Measurements from ENCODE around the gene SH3GL2. TPM values are rescaled to one million over a fixed set of nuclear protein-coding genes. Genes with fewer than 3 reads are reported as not detected.

The SH3GL2 gene
- total RNA-seq, 1 donor = not detected

GRCh38 chr9:17609312-17610005, 30.6 kb downstream of the SH3GL2 start:
- no peak for DNase-seq (ENCODE audit: low read depth in 2 of 3, low spot score in 2 of 3)

GRCh38 chr9:17611342-17611741, 32.5 kb downstream of the SH3GL2 start:
- no peak for DNase-seq (ENCODE audit: low read depth in 2 of 3, low spot score in 2 of 3)

DNA sequence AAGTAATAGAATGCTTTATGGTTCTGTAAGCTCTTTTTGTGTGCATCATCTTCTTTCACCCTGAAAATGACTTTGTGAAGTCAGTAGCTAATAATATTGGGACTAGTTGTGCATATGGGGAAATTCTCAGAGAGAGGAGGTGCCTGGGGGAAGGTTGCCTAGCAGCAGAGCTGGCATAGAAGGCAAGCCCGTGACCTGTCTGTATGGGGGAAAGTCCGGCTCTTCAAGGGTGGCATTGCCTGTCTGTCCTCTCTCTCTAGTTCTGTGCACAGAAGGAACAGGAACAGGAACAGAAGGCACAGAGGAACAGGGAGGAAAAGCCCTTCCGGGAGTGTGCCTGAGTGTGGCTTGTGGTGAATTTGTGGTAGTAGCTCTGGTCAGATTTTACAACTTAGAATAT, 33.1 kb downstream of the SH3GL2 start:
- DNase-seq (ENCODE audit: low read depth in 2 of 3, low spot score in 2 of 3) = no peak

- DNase-seq (ENCODE audit: low read depth in 2 of 3, low spot score in 2 of 3) = no peak
Measured at GRCh38 chr9:17613758-17614157, 34.9 kb downstream of the SH3GL2 start.

- DNase-seq (ENCODE audit: low read depth in 2 of 3, low spot score in 2 of 3) = no peak
Measured at GRCh38 chr9:17614250-17614649, 35.4 kb downstream of the SH3GL2 start.

GRCh38 chr9:17614903-17615302, 36.0 kb downstream of the SH3GL2 start:
- DNase-seq (ENCODE audit: low read depth in 2 of 3, low spot score in 2 of 3) = no peak

DNA sequence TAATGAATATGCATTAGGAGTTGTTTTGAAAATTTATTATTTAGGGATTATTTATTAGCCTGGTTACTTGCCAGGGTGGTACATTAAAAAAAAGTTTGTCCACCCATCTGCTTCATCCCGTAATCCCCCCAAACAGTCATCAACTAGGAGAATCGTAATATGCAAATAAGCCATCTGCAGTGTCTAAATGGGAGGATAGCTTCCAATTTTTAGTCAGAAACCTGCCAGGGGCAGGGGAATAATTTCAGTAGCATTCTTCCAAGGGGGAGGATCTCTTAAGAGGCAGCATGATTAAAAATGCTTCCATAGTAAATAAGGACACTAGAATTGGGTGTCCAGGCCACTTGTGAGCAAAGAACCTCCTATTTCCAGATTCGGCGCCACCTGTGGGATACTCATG, 43.3 kb downstream of the SH3GL2 start:
- no peak for DNase-seq (ENCODE audit: low read depth in 2 of 3, low spot score in 2 of 3)

- no peak for DNase-seq (ENCODE audit: low read depth in 2 of 3, low spot score in 2 of 3)
Measured at GRCh38 chr9:17622749-17623148, 43.9 kb downstream of the SH3GL2 start.

GRCh38 chr9:17623965-17624364, 45.1 kb downstream of the SH3GL2 start:
- no peak for DNase-seq (ENCODE audit: low read depth in 2 of 3, low spot score in 2 of 3)

GRCh38 chr9:17624571-17624970, 45.7 kb downstream of the SH3GL2 start:
- no peak for DNase-seq (ENCODE audit: low read depth in 2 of 3, low spot score in 2 of 3)

- no peak for DNase-seq (ENCODE audit: low read depth in 2 of 3, low spot score in 2 of 3)
Measured at GRCh38 chr9:17625644-17626388, 47.0 kb downstream of the SH3GL2 start.

- no peak for DNase-seq (ENCODE audit: low read depth in 2 of 3, low spot score in 2 of 3)
Measured at GRCh38 chr9:17627641-17628040, 48.8 kb downstream of the SH3GL2 start.

DNA sequence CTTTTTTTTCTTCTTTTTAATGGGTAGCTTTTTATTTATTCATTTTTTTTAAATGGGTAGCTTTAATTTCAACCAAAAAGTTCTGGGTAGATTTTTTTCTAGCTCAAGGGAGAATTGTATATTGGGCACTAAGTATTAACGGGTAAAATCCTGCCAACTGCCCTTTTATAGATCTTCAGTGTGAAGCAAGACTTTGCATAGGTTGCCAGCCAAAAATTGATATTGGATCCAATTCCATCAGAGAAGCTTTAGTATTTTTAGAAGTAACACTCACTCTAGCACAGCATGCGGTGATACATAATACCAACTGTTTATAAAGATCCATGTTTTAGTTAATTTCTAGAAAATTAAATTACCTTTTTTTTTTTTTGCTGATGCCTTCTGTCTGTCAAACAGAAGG, 49.8 kb downstream of the SH3GL2 start:
- no peak for DNase-seq (ENCODE audit: low read depth in 2 of 3, low spot score in 2 of 3)

GRCh38 chr9:17630531-17630949, 51.7 kb downstream of the SH3GL2 start:
- no peak for DNase-seq (ENCODE audit: low read depth in 2 of 3, low spot score in 2 of 3)

DNA sequence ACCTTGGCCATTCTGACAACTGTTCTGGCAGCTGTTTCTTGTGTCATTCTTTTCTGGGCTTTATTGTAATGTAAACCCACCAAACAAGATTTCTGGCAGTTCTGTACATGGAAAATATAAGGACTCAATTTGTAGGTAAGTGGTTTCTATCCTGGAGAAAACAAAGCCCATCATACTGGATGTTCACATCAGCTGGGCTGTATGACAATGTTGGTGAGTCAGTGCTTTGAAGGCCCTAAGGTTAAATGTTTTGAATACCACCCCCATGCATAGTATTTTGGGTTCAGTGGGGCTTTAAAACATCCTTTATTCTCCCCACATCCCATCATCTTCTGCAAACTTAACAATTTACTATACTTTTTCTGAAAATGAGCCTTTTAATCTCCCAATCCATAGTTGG, 52.5 kb downstream of the SH3GL2 start:
- DNase-seq (ENCODE audit: low read depth in 2 of 3, low spot score in 2 of 3) = no peak

- DNase-seq (ENCODE audit: low read depth in 2 of 3, low spot score in 2 of 3) = no peak
Measured at GRCh38 chr9:17632994-17633393, 54.1 kb downstream of the SH3GL2 start.

DNA sequence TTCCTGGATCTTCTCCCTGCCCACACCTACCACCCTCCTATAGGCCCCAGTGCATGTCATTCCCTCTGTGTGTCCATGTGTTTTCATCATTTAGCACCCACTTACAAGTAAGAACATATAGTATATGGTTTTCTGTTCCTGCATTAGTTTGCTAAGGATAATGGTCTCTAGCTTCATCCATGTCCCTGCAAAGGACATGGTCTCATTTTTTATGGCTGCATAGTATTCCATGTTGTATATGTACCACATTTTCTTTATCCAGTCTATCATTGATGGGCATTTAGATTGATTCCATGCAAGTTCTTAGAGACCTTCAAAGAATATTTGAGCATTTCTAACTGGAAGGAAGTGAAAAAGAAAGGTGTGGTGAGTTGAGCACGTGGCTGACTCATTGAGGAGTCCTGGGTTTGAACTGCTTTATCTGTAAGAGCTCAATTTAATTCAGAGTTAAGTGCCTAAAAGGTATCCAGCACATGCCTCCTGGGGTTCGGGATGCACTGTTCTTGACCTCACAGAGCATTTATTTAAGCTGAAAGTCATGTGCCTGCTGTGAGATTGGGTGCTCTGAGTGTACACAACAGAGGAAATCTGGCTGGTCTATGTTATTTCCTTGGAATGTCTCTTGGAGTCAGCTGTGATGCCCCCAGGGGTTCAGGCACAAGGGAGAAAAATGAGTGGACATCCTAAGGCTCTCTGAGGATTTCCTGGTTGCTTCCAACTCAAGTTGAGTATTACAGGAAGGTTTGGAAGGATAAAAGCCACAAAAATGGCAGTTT, 56.4 kb downstream of the SH3GL2 start:
- DNase-seq (ENCODE audit: low read depth in 2 of 3, low spot score in 2 of 3) = no peak

GRCh38 chr9:17636349-17636748, 57.5 kb downstream of the SH3GL2 start:
- DNase-seq (ENCODE audit: low read depth in 2 of 3, low spot score in 2 of 3) = no peak

DNA sequence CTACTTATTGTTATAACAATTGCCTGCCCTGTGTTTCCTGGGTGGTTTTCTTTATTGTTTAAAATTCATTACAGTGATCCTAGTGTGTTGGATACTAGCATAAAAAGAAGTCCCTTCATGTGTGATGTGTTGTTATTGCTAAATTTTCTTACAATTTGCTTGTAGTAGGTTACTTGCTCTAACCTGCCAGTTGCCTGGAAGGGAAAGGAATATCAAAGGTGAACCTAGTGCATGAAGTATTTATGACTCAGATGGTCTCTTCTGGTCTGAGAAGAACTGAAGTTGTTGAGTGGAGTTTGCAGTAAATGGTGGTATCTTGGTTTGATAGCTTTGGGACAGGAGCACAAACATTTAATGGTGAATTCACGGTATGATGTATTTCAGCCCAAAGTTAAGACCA, 58.0 kb downstream of the SH3GL2 start:
- DNase-seq (ENCODE audit: low read depth in 2 of 3, low spot score in 2 of 3) = no peak

GRCh38 chr9:17637229-17637628, 58.4 kb downstream of the SH3GL2 start:
- DNase-seq (ENCODE audit: low read depth in 2 of 3, low spot score in 2 of 3) = no peak

DNA sequence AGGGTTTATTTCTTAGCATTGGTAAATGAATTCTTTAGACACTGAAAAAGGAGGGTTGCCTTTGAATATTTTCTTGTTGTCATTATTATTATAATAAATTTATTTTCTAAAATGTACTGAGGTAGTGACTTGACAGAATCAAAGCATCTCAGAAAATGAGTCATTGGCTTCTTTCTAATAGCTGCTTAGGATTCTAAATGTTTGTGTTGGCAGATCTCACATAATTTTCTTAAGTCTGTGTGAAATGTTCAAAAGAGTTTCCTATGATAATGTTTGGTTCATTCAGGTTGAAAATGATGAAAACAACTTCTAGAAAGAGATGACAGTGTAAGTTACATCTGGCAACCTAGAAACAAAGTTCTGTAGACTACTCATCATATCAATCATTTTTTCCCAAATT, 69.7 kb downstream of the SH3GL2 start:
- no peak for DNase-seq (ENCODE audit: low read depth in 2 of 3, low spot score in 2 of 3)

GRCh38 chr9:17651725-17652124, 72.9 kb downstream of the SH3GL2 start:
- DNase-seq (ENCODE audit: low read depth in 2 of 3, low spot score in 2 of 3) = no peak

Data from hematopoietic multipotent progenitor cell (in vitro differentiated cells).